Measurements from ENCODE around the gene FERMT1.

The FERMT1 gene

GRCh38 chr20:6067763-6068318 lies 55.0 kb downstream of the FERMT1 start:
- no peak for DNase-seq

- no peak for DNase-seq
These were observed 56.2 kb downstream of the FERMT1 start for GRCh38 chr20:6066582-6066981.

- DNase-seq = peak; percentile 67
These were observed 61.3 kb downstream of the FERMT1 start for GRCh38 chr20:6061544-6061943.

GRCh38 chr20:6060213-6060612 lies 62.6 kb downstream of the FERMT1 start:
- no peak for DNase-seq

GRCh38 chr20:6058684-6059295 lies 64.0 kb downstream of the FERMT1 start:
- peak; percentile 89 for DNase-seq

- no peak for DNase-seq
These were observed 65.1 kb downstream of the FERMT1 start for GRCh38 chr20:6057691-6058090.

GRCh38 chr20:6057139-6057538 lies 65.7 kb downstream of the FERMT1 start:
- no peak for DNase-seq

- peak; percentile 47 for DNase-seq
These were observed 66.8 kb downstream of the FERMT1 start for GRCh38 chr20:6055981-6056569.

GRCh38 chr20:6055161-6055783 lies 67.6 kb downstream of the FERMT1 start:
- DNase-seq = peak; percentile 70

GRCh38 chr20:6054689-6055051 lies 68.2 kb downstream of the FERMT1 start:
- DNase-seq = peak; percentile 40

GRCh38 chr20:6053776-6054688 lies 68.8 kb downstream of the FERMT1 start, which contains the start of gene LRRN4:
Gene LRRN4, minus strand, starts transcription at chr20:6054060. Its CDS starts 1,261 bp downstream, at chr20:6052799.
- peak; percentile 91 for DNase-seq

- no peak for DNase-seq
These were observed 69.6 kb downstream of the FERMT1 start for GRCh38 chr20:6053064-6053775.

- no peak for DNase-seq
These were observed 71.3 kb downstream of the FERMT1 start for GRCh38 chr20:6051505-6051904.

- DNase-seq = no peak
These were observed 74.4 kb downstream of the FERMT1 start for GRCh38 chr20:6048391-6048790.

- DNase-seq = no peak
These were observed 76.4 kb downstream of the FERMT1 start for GRCh38 chr20:6046432-6046831.

- DNase-seq = no peak
These were observed 77.3 kb downstream of the FERMT1 start for GRCh38 chr20:6045566-6045965.

GRCh38 chr20:6044115-6044514 lies 78.7 kb downstream of the FERMT1 start:
- no peak for DNase-seq

- DNase-seq = no peak
These were observed 81.0 kb downstream of the FERMT1 start for GRCh38 chr20:6041808-6042265.

- no peak for DNase-seq
These were observed 81.6 kb downstream of the FERMT1 start for GRCh38 chr20:6040958-6041807.

GRCh38 chr20:6040540-6040939 lies 82.3 kb downstream of the FERMT1 start:
- no peak for DNase-seq

GRCh38 chr20:6039766-6040165 lies 83.1 kb downstream of the FERMT1 start:
- DNase-seq = no peak
